HG03039 (cell line): ENCODE measurements around the gene CD22.

Experiments
- ATAC-seq: cut with Tn5 transposase; IDR thresholded peaks from one replicate; pipeline ENCODE4 v1.9.1; 2021; ENCODE audit warnings: mild to moderate bottlenecking, moderate library complexity; ENCODE audit not compliant: unreplicated experiment

The CD22 gene

DNA sequence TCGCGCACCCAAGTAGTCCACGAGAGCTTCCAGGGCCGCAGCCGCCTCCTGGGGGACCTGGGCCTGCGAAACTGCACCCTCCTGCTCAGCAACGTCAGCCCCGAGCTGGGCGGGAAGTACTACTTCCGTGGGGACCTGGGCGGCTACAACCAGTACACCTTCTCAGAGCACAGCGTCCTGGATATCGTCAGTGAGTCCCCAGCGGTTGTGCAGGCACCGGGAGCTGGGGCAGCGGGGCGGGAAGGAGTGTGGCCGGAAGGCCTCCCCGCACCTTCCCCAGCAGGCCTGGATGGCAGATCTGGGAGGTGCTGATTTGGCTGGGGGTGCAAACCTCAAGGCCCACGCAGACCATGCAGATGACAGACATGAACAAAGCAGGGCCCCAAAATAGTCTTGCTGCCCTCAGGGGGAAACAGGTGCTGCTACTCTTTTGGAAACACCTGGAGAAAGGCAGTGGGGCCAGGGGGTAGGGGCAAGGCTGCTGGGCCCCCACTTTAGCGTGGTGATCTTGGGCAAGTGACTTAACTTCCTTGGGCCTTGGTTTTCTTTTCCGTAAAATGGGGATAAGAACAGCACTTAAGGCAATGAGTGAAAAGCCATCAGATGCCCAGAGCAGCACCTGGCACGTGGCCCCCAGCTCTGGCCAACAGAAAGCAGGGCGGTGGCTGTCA is 33.1 kb upstream of the CD22 start:
- no peak for ATAC-seq

GRCh38 chr19:35296644-35297514 is 32.1 kb upstream of the CD22 start:
- ATAC-seq = no peak

DNA sequence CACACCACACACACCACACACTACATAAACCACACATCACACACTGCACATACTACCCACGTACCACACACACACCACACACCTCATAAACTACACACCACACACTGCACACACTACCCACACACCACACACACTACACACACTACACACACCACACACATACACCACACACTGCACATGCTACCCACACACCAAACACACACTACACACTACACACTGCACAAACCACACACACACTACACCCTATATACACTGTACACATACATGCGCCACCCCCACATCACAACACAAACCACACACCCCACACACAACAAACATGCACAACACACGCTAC is 31.5 kb upstream of the CD22 start:
- no peak for ATAC-seq

DNA sequence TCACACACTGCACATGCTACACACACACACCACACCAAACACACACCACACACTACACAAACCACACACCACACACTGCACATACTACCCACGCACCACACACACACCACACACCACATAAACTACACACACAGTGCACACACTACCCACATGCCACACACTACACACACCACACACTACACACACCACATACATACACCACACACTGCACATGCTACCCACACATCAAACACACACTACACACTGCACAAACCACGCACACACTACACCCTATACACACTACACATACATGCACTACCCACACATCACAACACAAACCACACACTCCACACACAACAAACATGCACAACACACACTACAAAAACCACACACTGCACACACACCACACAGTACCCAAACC is 31.1 kb upstream of the CD22 start:
- ATAC-seq = no peak

DNA sequence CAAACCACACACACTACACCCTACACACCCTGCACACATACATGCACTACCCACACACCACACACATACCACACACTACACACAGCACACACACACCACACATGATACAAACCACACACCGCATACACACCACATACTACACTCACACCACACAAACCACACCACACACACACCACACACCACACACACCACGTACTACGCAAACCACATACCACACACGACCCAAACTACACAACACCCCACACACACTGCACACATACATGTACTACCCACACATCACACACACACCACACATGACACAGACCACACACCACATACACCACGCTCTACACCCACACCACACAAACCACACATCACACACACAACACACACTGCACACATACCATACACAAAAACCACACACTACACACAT is 30.4 kb upstream of the CD22 start:
- ATAC-seq = no peak

DNA sequence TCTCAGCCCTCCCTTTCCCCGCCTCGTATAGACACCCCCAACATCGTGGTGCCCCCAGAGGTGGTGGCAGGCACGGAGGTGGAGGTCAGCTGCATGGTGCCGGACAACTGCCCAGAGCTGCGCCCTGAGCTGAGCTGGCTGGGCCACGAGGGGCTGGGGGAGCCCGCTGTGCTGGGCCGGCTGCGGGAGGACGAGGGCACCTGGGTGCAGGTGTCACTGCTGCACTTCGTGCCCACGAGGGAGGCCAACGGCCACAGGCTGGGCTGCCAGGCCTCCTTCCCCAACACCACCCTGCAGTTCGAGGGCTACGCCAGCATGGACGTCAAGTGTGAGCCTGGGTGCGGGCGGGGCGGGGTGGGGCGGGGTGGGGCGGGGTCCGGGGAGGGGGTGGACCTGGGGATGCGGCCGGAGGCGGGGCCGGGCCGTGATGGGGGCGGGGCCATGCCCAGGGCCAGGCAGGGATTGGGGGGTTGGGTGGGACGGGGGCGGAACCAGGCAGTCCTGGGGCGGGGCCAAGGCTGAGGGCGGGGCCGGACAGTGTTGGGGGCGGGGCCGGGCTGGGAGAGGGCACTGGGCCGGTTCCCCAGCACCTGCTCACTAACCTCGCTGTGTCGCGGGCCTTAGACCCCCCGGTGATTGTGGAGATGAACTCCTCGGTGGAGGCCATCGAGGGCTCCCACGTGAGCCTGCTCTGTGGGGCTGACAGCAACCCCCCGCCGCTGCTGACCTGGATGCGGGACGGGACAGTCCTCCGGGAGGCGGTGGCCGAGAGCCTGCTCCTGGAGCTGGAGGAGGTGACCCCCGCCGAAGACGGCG is 29.3 kb upstream of the CD22 start:
- ATAC-seq = no peak

GRCh38 chr19:35300339-35300649 is 28.7 kb upstream of the CD22 start:
- no peak for ATAC-seq

DNA sequence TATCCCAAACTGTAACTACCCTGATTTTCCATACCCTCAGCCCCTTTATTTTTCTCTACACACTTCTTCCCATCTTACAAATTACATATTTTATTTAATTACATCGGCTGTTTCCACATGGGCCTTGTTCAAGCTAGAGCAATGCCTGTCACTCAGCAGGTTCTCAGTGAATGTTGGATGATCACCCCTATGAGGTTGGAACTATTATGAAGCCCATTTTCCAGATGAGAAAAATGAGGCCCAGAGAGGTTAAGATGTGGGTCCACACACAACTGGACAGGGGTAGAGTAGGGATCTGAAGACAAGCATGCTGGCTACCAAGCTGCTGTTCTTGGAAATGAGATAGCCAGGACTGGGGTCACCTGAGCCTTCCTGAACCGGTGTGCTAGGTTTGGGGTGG is 27.0 kb upstream of the CD22 start:
- ATAC-seq = no peak

DNA sequence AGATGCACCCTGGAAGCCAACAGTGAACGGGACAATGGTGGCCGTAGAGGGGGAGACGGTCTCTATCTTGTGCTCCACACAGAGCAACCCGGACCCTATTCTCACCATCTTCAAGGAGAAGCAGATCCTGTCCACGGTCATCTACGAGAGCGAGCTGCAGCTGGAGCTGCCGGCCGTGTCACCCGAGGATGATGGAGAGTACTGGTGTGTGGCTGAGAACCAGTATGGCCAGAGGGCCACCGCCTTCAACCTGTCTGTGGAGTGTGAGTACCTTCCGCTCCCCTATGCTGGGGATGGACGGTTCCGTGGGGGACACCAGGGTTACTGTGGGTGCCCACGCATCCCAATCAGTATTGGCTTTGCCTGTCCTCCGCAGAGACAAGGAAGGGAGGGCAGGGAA is 26.5 kb upstream of the CD22 start:
- ATAC-seq = no peak

- no peak for ATAC-seq
These were observed 25.6 kb upstream of the CD22 start for GRCh38 chr19:35303357-35303915.

- no peak for ATAC-seq
These were observed 25.0 kb upstream of the CD22 start for GRCh38 chr19:35304036-35304435.

DNA sequence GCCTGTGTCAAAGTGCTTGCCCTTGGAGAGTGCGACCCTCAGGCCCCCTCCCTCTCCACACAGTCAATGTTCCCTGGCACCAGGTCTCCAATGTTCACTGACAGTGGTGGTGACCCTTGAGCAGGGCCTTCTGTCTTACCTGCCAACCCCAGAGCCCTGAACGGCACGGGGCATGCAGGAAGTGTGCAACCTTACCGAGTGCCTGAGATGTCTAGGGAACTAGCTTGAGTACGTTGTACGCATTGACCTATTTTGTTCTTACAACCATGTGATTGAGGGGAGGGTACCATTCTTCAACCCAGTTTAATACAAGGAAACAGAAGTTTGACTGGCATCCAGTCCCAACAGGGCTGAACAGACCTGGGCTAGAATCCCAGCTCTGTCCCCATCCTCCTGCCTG is 23.8 kb upstream of the CD22 start:
- ATAC-seq = no peak

GRCh38 chr19:35306473-35307246 is 22.3 kb upstream of the CD22 start:
- no peak for ATAC-seq

DNA sequence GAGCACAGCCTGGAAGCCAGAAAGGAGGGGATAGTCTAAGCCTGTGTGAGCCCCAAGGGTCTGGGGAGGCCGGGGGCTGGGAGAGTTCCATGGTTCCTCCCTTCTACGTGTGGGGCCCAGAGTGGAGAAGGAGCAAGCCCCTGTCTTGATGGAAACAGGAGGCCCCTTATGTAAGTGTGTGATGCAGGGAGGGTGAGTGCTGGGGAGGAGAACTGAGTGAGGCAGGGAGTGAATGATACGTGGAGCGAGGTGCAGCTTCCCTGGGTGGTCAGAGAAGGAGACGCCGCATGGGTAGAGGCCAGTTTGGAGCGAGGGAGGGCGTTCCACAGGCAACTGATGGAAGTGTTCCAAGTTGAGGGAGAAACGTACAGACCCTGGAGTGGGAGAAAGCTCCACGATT is 21.1 kb upstream of the CD22 start:
- ATAC-seq = no peak

- ATAC-seq = no peak
These were observed 20.1 kb upstream of the CD22 start for GRCh38 chr19:35308910-35309309.

DNA sequence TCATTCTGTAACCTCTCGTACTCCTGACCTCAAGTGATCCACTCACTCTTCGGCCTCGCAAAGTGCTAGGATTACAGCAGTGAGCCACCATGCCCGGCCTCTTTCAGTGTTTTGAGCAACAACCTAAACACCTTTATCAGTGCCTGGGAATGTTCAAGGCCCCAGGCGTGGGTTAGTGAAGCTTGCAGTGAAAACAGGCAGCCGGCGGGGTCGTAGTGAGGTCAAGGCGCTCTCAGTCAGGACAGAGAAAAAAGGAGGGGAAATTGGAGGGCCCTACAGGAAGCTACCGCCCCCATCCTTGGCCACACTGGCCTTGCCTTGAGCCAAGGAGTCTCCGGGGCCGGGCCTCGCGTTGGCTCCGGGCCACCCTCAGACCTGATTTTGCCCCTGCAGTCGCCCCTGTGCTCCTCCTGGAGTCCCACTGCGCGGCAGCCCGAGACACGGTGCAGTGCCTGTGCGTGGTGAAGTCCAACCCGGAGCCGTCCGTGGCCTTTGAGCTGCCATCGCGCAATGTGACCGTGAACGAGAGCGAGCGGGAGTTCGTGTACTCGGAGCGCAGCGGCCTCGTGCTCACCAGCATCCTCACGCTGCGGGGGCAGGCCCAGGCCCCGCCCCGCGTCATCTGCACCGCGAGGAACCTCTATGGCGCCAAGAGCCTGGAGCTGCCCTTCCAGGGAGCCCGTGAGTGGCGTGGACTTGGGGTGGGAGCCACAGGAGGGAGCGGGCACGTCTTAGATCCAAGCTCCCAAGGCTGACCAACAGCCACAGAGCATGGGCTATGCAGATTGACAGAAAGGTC is 19.3 kb upstream of the CD22 start:
- ATAC-seq = no peak

- ATAC-seq = no peak
These were observed 18.7 kb upstream of the CD22 start for GRCh38 chr19:35310331-35310730.

DNA sequence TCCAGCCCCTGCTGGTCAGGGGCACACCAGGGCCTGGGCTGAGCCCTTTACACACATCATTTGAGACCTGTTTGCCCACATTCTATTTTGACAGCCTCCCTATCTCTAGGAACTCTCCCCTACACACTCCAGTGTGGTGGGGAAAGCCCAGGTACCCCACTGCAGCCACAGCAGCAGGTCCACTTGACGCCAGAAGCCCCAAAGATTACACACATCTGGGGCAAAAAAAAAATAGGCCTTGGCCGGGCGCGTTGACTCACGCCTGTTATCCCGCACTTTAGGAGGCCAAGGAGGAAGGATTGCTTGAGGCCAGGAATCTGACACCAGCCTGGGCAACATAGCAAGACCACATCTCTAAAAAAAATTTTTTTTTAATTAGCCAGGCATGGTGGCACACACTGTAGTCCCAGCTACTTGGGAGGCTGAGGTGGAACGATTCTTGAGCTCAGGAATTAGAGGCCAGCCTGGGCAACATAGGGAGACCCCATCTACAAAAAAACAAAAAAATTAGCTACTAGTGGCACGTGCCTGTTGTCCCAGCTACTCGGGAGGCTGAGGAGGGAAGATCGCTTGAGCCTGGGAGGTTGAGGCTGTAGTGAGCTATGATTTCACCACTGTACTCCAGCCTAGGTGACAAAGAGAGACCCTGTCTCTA is 18.0 kb upstream of the CD22 start:
- no peak for ATAC-seq

- ATAC-seq = no peak
These were observed 16.9 kb upstream of the CD22 start for GRCh38 chr19:35311901-35312665.
